ENCODE data around the gene AGT. TPM values are rescaled to one million over a fixed set of nuclear protein-coding genes. Genes with fewer than 3 reads are reported as not detected.
A peak's percentile ranks its signal among the peaks of the same experiment; 100 is the strongest.

The AGT gene
- total RNA-seq, 2 donors from 2014 or later: 4.7 to 12.0 TPM

GRCh38 chr1:230758709-230759368, 44.9 kb upstream of the AGT start:
- Histone ChIP-seq H3K27ac (no peak overlapping the region), H3K4me1 (replicated peaks) (no peaks in the 10 kb centered on the region), H3K4me3 (no peak overlapping the region), H3K36me3 (no peaks in the 10 kb centered on the region), H3K27me3 (replicated peaks; ENCODE audit: insufficient read depth) (no peaks in the 10 kb centered on the region), H3K9me3 (no peaks in the 10 kb centered on the region)
- no peak for TF ChIP-seq POLR2AphosphoS5 (IDR thresholded peaks at IDR 0.05)
- TF ChIP-seq, protein P1, sequence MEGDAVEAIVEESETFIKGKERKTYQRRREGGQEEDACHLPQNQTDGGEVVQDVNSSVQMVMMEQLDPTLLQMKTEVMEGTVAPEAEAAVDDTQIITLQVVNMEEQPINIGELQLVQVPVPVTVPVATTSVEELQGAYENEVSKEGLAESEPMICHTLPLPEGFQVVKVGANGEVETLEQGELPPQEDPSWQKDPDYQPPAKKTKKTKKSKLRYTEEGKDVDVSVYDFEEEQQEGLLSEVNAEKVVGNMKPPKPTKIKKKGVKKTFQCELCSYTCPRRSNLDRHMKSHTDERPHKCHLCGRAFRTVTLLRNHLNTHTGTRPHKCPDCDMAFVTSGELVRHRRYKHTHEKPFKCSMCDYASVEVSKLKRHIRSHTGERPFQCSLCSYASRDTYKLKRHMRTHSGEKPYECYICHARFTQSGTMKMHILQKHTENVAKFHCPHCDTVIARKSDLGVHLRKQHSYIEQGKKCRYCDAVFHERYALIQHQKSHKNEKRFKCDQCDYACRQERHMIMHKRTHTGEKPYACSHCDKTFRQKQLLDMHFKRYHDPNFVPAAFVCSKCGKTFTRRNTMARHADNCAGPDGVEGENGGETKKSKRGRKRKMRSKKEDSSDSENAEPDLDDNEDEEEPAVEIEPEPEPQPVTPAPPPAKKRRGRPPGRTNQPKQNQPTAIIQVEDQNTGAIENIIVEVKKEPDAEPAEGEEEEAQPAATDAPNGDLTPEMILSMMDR (IDR thresholded peaks at IDR 0.05): no peak
- no peak for TF ChIP-seq POLR2A (IDR thresholded peaks at IDR 0.05)
- no peak for DNase-seq (ENCODE audit: low spot score)
- 50% methylated on average over 8 of the region's 8 CpGs for WGBS
- intact Hi-C loops (cut with DNase I): no loop called here

- intact Hi-C loops (cut with DNase I): no loop called here
- H3K4me3 ChIP-seq: no peak overlapping the region
- no peaks in the 10 kb centered on the region for H3K36me3 ChIP-seq
- no peak for DNase-seq (ENCODE audit: low spot score)
- H3K27me3 ChIP-seq (replicated peaks; ENCODE audit: insufficient read depth): no peaks in the 10 kb centered on the region
- H3K4me1 ChIP-seq (replicated peaks): no peaks in the 10 kb centered on the region
- 81% methylated on average over 16 of the region's 16 CpGs for whole genome bisulfite sequencing
- TF ChIP-seq POLR2AphosphoS5 (IDR thresholded peaks at IDR 0.05) (no peak), POLR2A (IDR thresholded peaks at IDR 0.05) (no peak)
- TF ChIP-seq, protein P1 (IDR thresholded peaks at IDR 0.05): no peak
- no peak overlapping the region for H3K27ac ChIP-seq
- no peaks in the 10 kb centered on the region for H3K9me3 ChIP-seq
Measured at GRCh38 chr1:230757856-230758708, 44.2 kb upstream of the AGT start.

- TF ChIP-seq POLR2A (IDR thresholded peaks at IDR 0.05): no peak
- Histone ChIP-seq H3K4me3 (no peak overlapping the region), H3K27ac (no peak overlapping the region), H3K27me3 (replicated peaks; ENCODE audit: insufficient read depth) (no peaks in the 10 kb centered on the region), H3K9me3 (no peaks in the 10 kb centered on the region), H3K4me1 (replicated peaks) (peaks cover 15% of the 10 kb centered on the region), H3K36me3 (no peaks in the 10 kb centered on the region)
- intact Hi-C loops (cut with DNase I): no loop called here
- DNase-seq (ENCODE audit: low spot score): peak; percentile 57
- 65% methylated on average over 3 of the region's 3 CpGs for WGBS
Measured at GRCh38 chr1:230754796-230755195, 40.9 kb upstream of the AGT start.

DNA sequence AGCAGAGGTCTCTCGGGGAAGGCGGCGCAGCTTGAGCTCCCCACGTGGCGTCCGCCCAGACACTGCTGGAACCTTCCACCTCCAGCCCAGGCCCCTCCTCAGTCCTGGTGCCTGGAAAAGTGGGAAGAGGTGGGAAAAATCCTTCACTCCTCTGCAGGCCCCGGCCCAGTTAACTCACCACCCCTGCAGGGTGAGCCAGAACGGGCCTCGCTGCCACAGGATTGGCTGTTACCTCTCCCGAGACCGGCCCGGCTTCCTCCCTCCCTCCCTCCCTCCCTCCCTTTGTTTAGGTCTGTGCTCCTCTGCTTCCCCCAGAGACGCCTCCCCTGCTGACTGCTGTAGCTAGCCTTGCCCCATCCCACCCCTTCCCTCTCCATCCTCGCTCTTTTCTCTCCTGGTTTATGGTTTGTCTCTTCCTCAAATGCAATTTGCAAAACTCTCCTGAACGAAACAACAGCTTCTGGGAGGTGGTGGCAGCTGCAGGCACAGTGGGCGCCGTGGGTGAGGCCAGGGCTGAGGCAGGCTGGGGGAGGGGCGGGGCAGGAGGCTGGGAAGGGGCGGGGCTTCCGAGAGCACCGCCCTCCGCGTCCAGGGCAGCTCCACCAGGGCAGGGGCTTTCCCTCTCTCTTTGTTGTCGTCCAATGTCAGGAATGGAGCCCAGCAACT, 39.8 kb upstream of the AGT start:
- no peak overlapping the region for H3K4me3 ChIP-seq
- H3K27me3 ChIP-seq (replicated peaks; ENCODE audit: insufficient read depth): no peaks in the 10 kb centered on the region
- H3K4me1 ChIP-seq (replicated peaks): peaks cover 15% of the 10 kb centered on the region
- intact Hi-C loops (cut with DNase I): no loop called here
- no peaks in the 10 kb centered on the region for H3K36me3 ChIP-seq
- no peak for TF ChIP-seq POLR2A (IDR thresholded peaks at IDR 0.05)
- TF ChIP-seq, protein P1 (IDR thresholded peaks at IDR 0.05): no peak
- TF ChIP-seq POLR2AphosphoS5 (IDR thresholded peaks at IDR 0.05): no peak
- 18% methylated on average over 24 of the region's 24 CpGs for WGBS
- peak overlapping the region; percentile 68 to 70 for H3K27ac ChIP-seq
- no peaks in the 10 kb centered on the region for H3K9me3 ChIP-seq
- peak; percentile 52 for DNase-seq (ENCODE audit: low spot score)

GRCh38 chr1:230753191-230753585, 39.3 kb upstream of the AGT start:
- DNase-seq (ENCODE audit: low spot score): no peak
- TF ChIP-seq POLR2AphosphoS5 (IDR thresholded peaks at IDR 0.05) (no peak), POLR2A (IDR thresholded peaks at IDR 0.05) (no peak)
- TF ChIP-seq, protein P1 (IDR thresholded peaks at IDR 0.05): no peak
- Histone ChIP-seq H3K36me3 (no peaks in the 10 kb centered on the region), H3K9me3 (no peaks in the 10 kb centered on the region), H3K4me1 (replicated peaks) (peaks cover 15% of the 10 kb centered on the region), H3K4me3 (no peak overlapping the region), H3K27me3 (replicated peaks; ENCODE audit: insufficient read depth) (no peaks in the 10 kb centered on the region), H3K27ac (peak overlapping the region; percentile 68 to 70)
- 56% methylated on average over 5 of the region's 5 CpGs for WGBS
- intact Hi-C loops (cut with DNase I): no loop called here
